Spleen (tissue), 11 donors: ENCODE measurements around the gene COX4I2. TPM values are rescaled to one million over a fixed set of nuclear protein-coding genes. Genes with fewer than 3 reads are reported as not detected.
A peak's percentile ranks its signal among the peaks of the same experiment; 100 is the strongest.

Source experiments
- DNase-seq: peaks from one replicate; pipeline ENCODE4 v3.0.0-alpha.2; 2020
- H3K27ac ChIP-seq, 8 donors: fragments of 200-600 bp; sonication (generic) in 7 of 8; 1 replicate in 4 of 8; 2 replicates in 4 of 8; pipeline versions ENCODE4 v1.5.0 to v1.8.0; 2016 to 2021; ENCODE audit warnings: inconsistent platforms in 4 of 8, mild to moderate bottlenecking in 4 of 8, moderate library complexity in 1 of 8
- H3K27me3 ChIP-seq, 7 donors: fragments of 200-600 bp; sonication (generic) in 6 of 7; replicated peaks in 1 of 7; 1 replicate in 4 of 7; 2 replicates in 3 of 7; pipeline versions ENCODE4 v1.5.0 to v1.8.0; 2016 to 2021; ENCODE audit warnings: inconsistent platforms in 3 of 7, mild to moderate bottlenecking in 1 of 7
- H3K36me3 ChIP-seq, 6 donors: fragments of 200-600 bp; sonication (generic) in 5 of 6; 1 replicate in 4 of 6; 2 replicates in 2 of 6; pipeline versions ENCODE4 v1.5.0 to v1.8.0; 2016 to 2021; ENCODE audit warnings: inconsistent platforms in 2 of 6
- H3K4me1 ChIP-seq, 6 donors: fragments of 200-600 bp; sonication (generic) in 5 of 6; 1 replicate in 3 of 6; 2 replicates in 3 of 6; pipeline versions ENCODE4 v1.5.0 to v1.8.0; 2016 to 2021; ENCODE audit warnings: inconsistent platforms in 3 of 6
- H3K4me3 ChIP-seq, 8 donors: fragments of 200-600 bp; sonication (generic) in 7 of 8; 1 replicate in 4 of 8; 2 replicates in 4 of 8; pipeline versions ENCODE4 v1.5.0 to v1.8.0; 2016 to 2021; ENCODE audit warnings: inconsistent platforms in 4 of 8, mild to moderate bottlenecking in 4 of 8, moderate library complexity in 2 of 8
- H3K9me3 ChIP-seq, 8 donors: fragments of 200-600 bp; sonication (generic) in 7 of 8; 1 replicate in 4 of 8; 2 replicates in 4 of 8; pipeline versions ENCODE4 v1.5.0 to v1.8.0; 2016 to 2021; ENCODE audit warnings: inconsistent platforms in 4 of 8
- CTCF ChIP-seq, 11 experiments: fragments of 200-600 bp in 7 of 11; fragments of 450-650 bp in 4 of 11; sonication (generic) in 4 of 11; IDR thresholded peaks in 8 of 11; conservative IDR thresholded peaks in 3 of 11; 1 replicate in 7 of 11; 2 replicates in 4 of 11; pipeline versions ENCODE4 v1.4.0 to v1.8.0; 2016 to 2021; ENCODE audit warnings: antibody characterized with exemption in 11 of 11, inconsistent platforms in 4 of 11, mild to moderate bottlenecking in 1 of 11
- POLR2A ChIP-seq, 3 donors: fragments of 450-650 bp; IDR thresholded peaks; one replicate each; pipeline ENCODE4 v1.5.1; 2017; ENCODE audit warnings: antibody characterized with exemption in 3 of 3, mild to moderate bottlenecking in 1 of 3
- POLR2AphosphoS5 ChIP-seq, 3 donors: sonication (generic); formaldehyde crosslinking; IDR thresholded peaks; one replicate each; pipeline ENCODE4 v1.5.1; 2017; ENCODE audit warnings: antibody characterized with exemption in 3 of 3
- WGBS, 5 donors: extraction: QIAGEN DNeasy Blood & Tissue Kit in 3 of 5; methylation state at CpG; one replicate each; pipeline versions ENCODE4 v1.1.5 to v1.1.7; 2013 to 2018; 5-methylcytosine and 5-hydroxymethylcytosine counted together
- intact Hi-C: fragments of 100-400 bp; cut with DNase I; formaldehyde crosslinking; loops from one replicate; pipeline ENCODE4 v1.15.0; 2023; ENCODE audit warnings: low total_unique reads
- polyA plus RNA-seq, 3 donors: library from polyadenylated mRNA; stranded (reverse); fragments of 200-250 nt; gene quantifications; one replicate each; pipeline ENCODE4 v1.2.1, GENCODE V29; 2013
- total RNA-seq, 7 donors: library from RNA; depleted of rRNA in 3 of 7; stranded (reverse); fragments of >200 nt in 3 of 7; fragmentation: NEBNext Ultra II Directional in 4 of 7; extraction: Animal tissue kit (Norgen Biotek cat#: 25700) in 4 of 7; gene quantifications; one replicate each; pipeline versions ENCODE4 v1.1.0 to v1.2.1, GENCODE V29; 2016 to 2021
- donor health status: healthy with polysubstance abuse.
- donor health status: DM: no; HTN: no; CAD: no; lungs with moderate emphysema.
- donor health status: DM: no; HTN: no; CAD: no.
- donor health status: Bipolar disorder and iron deficiency.
- donor health status: healthy.
- donor health status: DM: no; HTN: no; CAD: no.
- donor health status: DM: yes; HTN: yes; CAD: no.

COX4I2 gene
- total and polyA plus RNA-seq, 10 donors: 1.1 to 4.6 (median 1.7) TPM; not detected in 4

DNA sequence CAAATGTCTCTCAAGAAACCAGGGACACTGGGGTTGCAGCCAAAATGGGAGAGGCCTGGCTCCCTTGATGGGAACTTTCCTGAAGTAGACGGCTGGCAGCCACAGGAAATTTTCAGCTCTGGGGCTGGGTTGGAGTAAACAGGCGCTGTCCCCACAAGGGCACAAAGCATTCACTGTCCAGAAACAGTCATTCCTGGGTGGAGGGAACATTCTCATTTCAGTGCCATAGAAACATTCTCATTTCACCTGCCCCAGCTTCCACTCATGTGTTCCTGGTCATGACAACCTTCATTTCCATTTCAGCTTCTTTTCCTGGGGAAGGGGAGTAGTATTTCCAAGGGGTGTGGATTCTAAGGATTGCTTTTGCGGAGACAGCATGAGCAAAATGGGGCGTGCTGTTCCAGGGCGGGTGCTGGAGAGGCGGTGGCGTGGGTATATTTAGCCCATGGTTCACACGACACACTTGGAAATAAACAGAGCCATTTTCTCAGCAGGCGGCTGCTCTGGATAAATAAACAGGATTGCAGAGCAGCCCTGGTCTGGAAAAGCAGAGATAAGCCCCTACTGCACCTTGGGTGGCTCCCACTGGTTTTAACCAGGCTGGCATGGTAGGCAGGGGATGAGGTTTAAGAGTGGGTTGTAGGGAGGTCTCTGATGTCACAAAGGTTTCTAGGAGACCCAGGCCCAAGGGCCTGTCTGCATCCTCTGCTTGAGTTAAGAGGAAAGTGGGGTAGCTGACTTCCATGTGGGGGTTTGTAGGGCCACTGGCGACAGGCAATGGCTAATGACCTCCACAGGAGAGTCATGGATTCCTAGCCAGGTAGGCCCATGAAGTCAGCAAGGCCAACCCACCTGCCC is 32.9 kb downstream of the COX4I2 start:
- 55 to 80% (median 76%) methylated on average over 9 to 10 of the region's 10 CpGs for WGBS, 5 donors
- Histone ChIP-seq H3K36me3 (peaks cover 0 to 52% (median 4%) of the 10 kb centered on the region in 6 donors), H3K27me3 (no peaks in the 10 kb centered on the region), H3K4me3 (no peak overlapping the region), H3K9me3 (no peaks in the 10 kb centered on the region), H3K4me1 (peaks cover 39 to 100% (median 89%) of the 10 kb centered on the region in 6 donors), H3K27ac (peak overlapping the region; percentile 23 to 95 (median 79))
- intact Hi-C loops: no loop called here
- no peak for DNase-seq
- TF ChIP-seq POLR2AphosphoS5 (IDR thresholded peaks at IDR 0.05) (no peak), CTCF (IDR thresholded peaks at IDR 0.05 in 8 of 11, conservative IDR thresholded peaks at IDR 0.05 in 3 of 11) (no peak), POLR2A (IDR thresholded peaks at IDR 0.05) (no peak)

- intact Hi-C loops: no loop called here
- Histone ChIP-seq H3K4me1 (peaks cover 44 to 100% (median 90%) of the 10 kb centered on the region in 6 donors), H3K4me3 (no peak overlapping the region), H3K27me3 (no peaks in the 10 kb centered on the region), H3K9me3 (no peaks in the 10 kb centered on the region), H3K27ac (peak overlapping the region; percentile 23 to 95 (median 79)), H3K36me3 (peaks cover 0 to 48% (median 0%) of the 10 kb centered on the region in 6 donors)
- DNase-seq: no peak
- 95 to 100% (median 98%) methylated on average over 2 of the region's 2 CpGs for WGBS, 5 donors
- TF ChIP-seq CTCF (IDR thresholded peaks at IDR 0.05 in 8 of 11, conservative IDR thresholded peaks at IDR 0.05 in 3 of 11) (no peak), POLR2AphosphoS5 (IDR thresholded peaks at IDR 0.05) (no peak), POLR2A (IDR thresholded peaks at IDR 0.05) (no peak)
Observed at GRCh38 chr20:31671324-31671723, 33.6 kb downstream of the COX4I2 start.

GRCh38 chr20:31673435-31673834 is 35.7 kb downstream of the COX4I2 start:
- TF ChIP-seq POLR2AphosphoS5 (IDR thresholded peaks at IDR 0.05) (no peak), POLR2A (IDR thresholded peaks at IDR 0.05) (no peak), CTCF (IDR thresholded peaks at IDR 0.05 in 8 of 11, conservative IDR thresholded peaks at IDR 0.05 in 3 of 11) (no peak)
- H3K36me3 ChIP-seq: peaks cover 0 to 58% (median 0%) of the 10 kb centered on the region in 6 donors
- peaks cover 50 to 100% (median 90%) of the 10 kb centered on the region in 6 donors for H3K4me1 ChIP-seq
- DNase-seq: no peak
- no peaks in the 10 kb centered on the region for H3K9me3 ChIP-seq
- H3K4me3 ChIP-seq: no peak overlapping the region
- no peaks in the 10 kb centered on the region for H3K27me3 ChIP-seq
- H3K27ac ChIP-seq: peak overlapping the region in 7 of 8 donors; percentile 70 to 95 (median 85)
- intact Hi-C loops: no loop called here

DNA sequence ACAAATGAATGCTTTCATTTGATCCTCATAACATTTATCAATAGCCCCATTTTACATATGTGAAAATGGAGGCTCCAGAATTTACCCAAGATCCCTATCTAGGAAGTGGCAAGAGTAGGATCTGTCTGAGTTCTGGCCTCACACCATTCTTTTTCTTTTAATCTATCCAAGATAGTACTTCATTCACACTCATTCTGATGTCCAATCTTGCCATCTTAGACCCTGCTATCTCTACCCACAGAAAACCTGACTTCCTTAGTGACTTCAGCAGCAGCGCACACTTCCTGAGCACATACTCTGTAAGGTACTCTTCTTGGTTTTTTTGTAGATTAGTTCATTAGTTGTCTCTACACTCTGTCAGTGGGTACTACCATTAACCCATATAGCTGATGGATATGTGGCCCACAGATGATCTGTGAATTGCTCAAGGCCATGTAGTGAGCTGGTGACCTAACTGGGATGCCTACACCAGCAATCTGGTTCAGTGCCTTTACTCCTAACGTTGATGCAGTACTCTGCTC is 36.3 kb downstream of the COX4I2 start:
- H3K9me3 ChIP-seq: no peaks in the 10 kb centered on the region
- peaks cover 55 to 100% (median 91%) of the 10 kb centered on the region in 6 donors for H3K4me1 ChIP-seq
- peak overlapping the region; percentile 70 to 95 (median 84) for H3K27ac ChIP-seq
- peak overlapping the region in 1 of 8 donors; percentile 71 for H3K4me3 ChIP-seq
- WGBS, 5 donors: 14 to 46% (median 29%) methylated on average over 2 of the region's 2 CpGs
- no peak for TF ChIP-seq POLR2A (IDR thresholded peaks at IDR 0.05)
- no peak for TF ChIP-seq CTCF (IDR thresholded peaks at IDR 0.05 in 8 of 11, conservative IDR thresholded peaks at IDR 0.05 in 3 of 11)
- no peak for TF ChIP-seq POLR2AphosphoS5 (IDR thresholded peaks at IDR 0.05)
- no peaks in the 10 kb centered on the region for H3K27me3 ChIP-seq
- intact Hi-C loops: no loop called here
- H3K36me3 ChIP-seq: peaks cover 0 to 60% (median 0%) of the 10 kb centered on the region in 6 donors
- no peak for DNase-seq
